Measurements from ENCODE around the gene HPSE2. TPM values are rescaled to one million over a fixed set of nuclear protein-coding genes. Genes with fewer than 3 reads are reported as not detected.
"Not testable (repeated sequence)": the region's sequence is repeated elsewhere in the genome, so short reads cannot be mapped to it uniquely, and the experiment has no call there.

The HPSE2 gene
- total RNA-seq, 1 experiment from 2014 or later = 0.05 TPM

GRCh38 chr10:98908868-98909267, 326.8 kb downstream of the HPSE2 start:
- H3K27ac ChIP-seq (ENCODE audit: low read depth, low read length) = no peak overlapping the region
- H3K9me2 ChIP-seq (ENCODE audit: insufficient read depth) = no peaks in the 10 kb centered on the region
- DNase-seq (ENCODE audit: low read depth, low spot score) (no peak), ATAC-seq (no peak)
- ChIA-PET RAD21 (ENCODE audit: low non-redundant PET in 1 of 2, low total read pairs in 2 of 2, uncharacterized antibody in 2 of 2, unreplicated experiment in 2 of 2) (no interaction called here), POLR2A (no interaction called here), CTCF (no interaction called here)
- no peak overlapping the region for H3K9ac ChIP-seq (ENCODE audit: low read length)
- TF ChIP-seq CEBPB (IDR thresholded peaks at IDR 0.05; ENCODE audit: low read depth) = no peak
- no peak for TF ChIP-seq JUND (IDR thresholded peaks at IDR 0.05)
- TF ChIP-seq POLR2AphosphoS5 (IDR thresholded peaks at IDR 0.05; ENCODE audit: low read depth, low read length) = no peak
- no peak for TF ChIP-seq ATF3 (IDR thresholded peaks at IDR 0.05)
- no peak for TF ChIP-seq SP1 (IDR thresholded peaks at IDR 0.05; ENCODE audit: low read depth)
- no peak for TF ChIP-seq MAX (IDR thresholded peaks at IDR 0.05)
- no peak for TF ChIP-seq EZH2phosphoT487 (IDR thresholded peaks at IDR 0.05; ENCODE audit: borderline replicate concordance)
- TF ChIP-seq RAD21 (IDR thresholded peaks at IDR 0.05; ENCODE audit: low read depth) = no peak
- no peak for TF ChIP-seq POLR2A (IDR thresholded peaks at IDR 0.05; ENCODE audit: borderline replicate concordance, extremely low read depth, insufficient read depth, insufficient read length)
- TF ChIP-seq CBX3 (IDR thresholded peaks at IDR 0.05; ENCODE audit: low read depth) = no peak
- no peak for TF ChIP-seq TCF7L2 (IDR thresholded peaks at IDR 0.05; ENCODE audit: borderline replicate concordance, extremely low read depth, insufficient read depth, insufficient read length)
- TF ChIP-seq EGR1 (IDR thresholded peaks at IDR 0.05; ENCODE audit: low read depth) = no peak
- TF ChIP-seq ZFX (IDR thresholded peaks at IDR 0.05) = no peak
- TF ChIP-seq REST (IDR thresholded peaks at IDR 0.05; ENCODE audit: low read depth) = no peak
- TF ChIP-seq YY1 (IDR thresholded peaks at IDR 0.05; ENCODE audit: extremely low read depth, insufficient replicate concordance, low read depth, low read length) = no peak
- H3K27me3 ChIP-seq (ENCODE audit: insufficient read depth, low read length) = peaks cover 33% of the 10 kb centered on the region
- no peaks in the 10 kb centered on the region for H3K4me1 ChIP-seq (ENCODE audit: control insufficient read depth in 1 of 2, insufficient read depth in 2 of 2, low read length in 2 of 2)
- no peak overlapping the region for H3K4me2 ChIP-seq (ENCODE audit: low read length)
- H3K79me2 ChIP-seq (ENCODE audit: insufficient read depth, low read length) = no peaks in the 10 kb centered on the region
- intact Hi-C loops (cut with micrococcal nuclease) = no loop called here
- H3K4me3 ChIP-seq (replicated peaks in 1 of 2; ENCODE audit: low read depth in 1 of 2, low read length in 2 of 2) = no peak overlapping the region
- BruUV-seq (replicated peaks) = no TSS peak
- no peaks in the 10 kb centered on the region for H3K9me3 ChIP-seq (ENCODE audit: control insufficient read depth in 1 of 2, insufficient read depth in 1 of 2, low read depth in 1 of 2, low read length in 2 of 2)
- no peaks in the 10 kb centered on the region for H4K20me1 ChIP-seq (ENCODE audit: insufficient read depth)
- no peaks in the 10 kb centered on the region for H3K36me3 ChIP-seq (ENCODE audit: control insufficient read depth in 1 of 2, insufficient read depth in 2 of 2, low read length in 2 of 2)
- no peak overlapping the region for H2AFZ ChIP-seq (ENCODE audit: low read depth, low read length, poor library complexity, severe bottlenecking)

GRCh38 chr10:98908247-98908646, 327.4 kb downstream of the HPSE2 start:
- H4K20me1 ChIP-seq (ENCODE audit: insufficient read depth); CTCF ChIA-PET; intact Hi-C loops (cut with micrococcal nuclease); H3K9me3 ChIP-seq (ENCODE audit: control insufficient read depth in 1 of 2, insufficient read depth in 1 of 2, low read depth in 1 of 2, low read length in 2 of 2); BruUV-seq (replicated peaks); H3K36me3 ChIP-seq (ENCODE audit: control insufficient read depth in 1 of 2, insufficient read depth in 2 of 2, low read length in 2 of 2); ATAC-seq; H3K4me3 ChIP-seq (replicated peaks in 1 of 2; ENCODE audit: low read depth in 1 of 2, low read length in 2 of 2); H3K9me2 ChIP-seq (ENCODE audit: insufficient read depth); DNase-seq (ENCODE audit: low read depth, low spot score); H3K4me1 ChIP-seq (ENCODE audit: control insufficient read depth in 1 of 2, insufficient read depth in 2 of 2, low read length in 2 of 2); H3K9ac ChIP-seq (ENCODE audit: low read length); POLR2A ChIA-PET; H2AFZ ChIP-seq (ENCODE audit: low read depth, low read length, poor library complexity, severe bottlenecking); H3K27ac ChIP-seq (ENCODE audit: low read depth, low read length); H3K4me2 ChIP-seq (ENCODE audit: low read length); H3K79me2 ChIP-seq (ENCODE audit: insufficient read depth, low read length); RAD21 ChIA-PET (ENCODE audit: low non-redundant PET in 1 of 2, low total read pairs in 2 of 2, uncharacterized antibody in 2 of 2, unreplicated experiment in 2 of 2): not testable (repeated sequence)
- H3K27me3 ChIP-seq (ENCODE audit: insufficient read depth, low read length) = peaks cover 33% of the 10 kb centered on the region

Data from HCT116 (cell line).